Activated CD8-positive, alpha-beta T cell treated with anti-CD3 and anti-CD28 coated beads for 36 hours (primary cell): ENCODE data around the gene PTPA. TPM values are rescaled to one million over a fixed set of nuclear protein-coding genes. Genes with fewer than 3 reads are reported as not detected.

Source experiments
- ATAC-seq: fragments of 200-7000 bp; cut with Tn5 transposase; one replicate; pipeline ENCODE4 v1.10.0; 2021; ENCODE audit warnings: mild to moderate bottlenecking, moderate library complexity
- CTCF ChIA-PET: fragments of 350-600 bp; sonication (Branson Sonifier 250); formaldehyde crosslinking; loops from one replicate; lab custom pipeline; 2021; ENCODE audit warnings: antibody characterized with exemption; lab: Charles Lee
- POLR2A ChIA-PET: fragments of 350-600 bp; sonication (Branson Sonifier 250); formaldehyde crosslinking; loops from one replicate; lab custom pipeline; 2021; ENCODE audit warnings: antibody characterized with exemption; lab: Charles Lee
- DNase-seq: peaks from one replicate; pipeline ENCODE4 v3.0.0-alpha.2; 2020
- H3K27ac Mint-ChIP-seq: one replicate; pipeline ENCODE4 v1.8.0; 2021; ENCODE audit warnings: mild to moderate bottlenecking, mixed read lengths
- H3K27me3 Mint-ChIP-seq: one replicate; pipeline ENCODE4 v1.8.0; 2021; ENCODE audit warnings: mixed read lengths
- H3K36me3 Mint-ChIP-seq: one replicate; pipeline ENCODE4 v1.8.0; 2021; ENCODE audit warnings: low read depth, mixed read lengths
- H3K4me1 Mint-ChIP-seq: one replicate; pipeline ENCODE4 v1.8.0; 2021; ENCODE audit warnings: low read depth, mixed read lengths
- H3K4me3 Mint-ChIP-seq: one replicate; pipeline ENCODE4 v1.8.0; 2021; ENCODE audit warnings: mild to moderate bottlenecking, moderate library complexity, mixed read lengths
- H3K9me3 Mint-ChIP-seq: one replicate; pipeline ENCODE4 v1.8.0; 2021; ENCODE audit warnings: mixed read lengths
- CTCF ChIP-seq: fragments of 200-600 bp; IDR thresholded peaks from one replicate; pipeline ENCODE4 v1.8.0; 2022; ENCODE audit warnings: antibody characterized with exemption, mild to moderate bottlenecking
- intact Hi-C: fragments of 100-400 bp; cut with micrococcal nuclease; formaldehyde crosslinking; loops from one replicate; pipeline ENCODE4 v1.10.0; 2022
- total RNA-seq, 2 experiments: library from RNA; stranded (reverse); gene quantifications; one replicate each; pipeline ENCODE4 v1.2.3, GENCODE V29; 2021

Gene PTPA
- total RNA-seq, 2 experiments from 2014 or later: 95.3 to 98.5 TPM

GRCh38 chr9:129068990-129069861 lies 42.0 kb upstream of the PTPA start:
- peaks cover 43% of the 10 kb centered on the region for H3K4me1 Mint-ChIP-seq
- no peaks in the 10 kb centered on the region for H3K27me3 Mint-ChIP-seq
- peak; percentile 92 for ATAC-seq
- H3K9me3 Mint-ChIP-seq: no peaks in the 10 kb centered on the region
- CTCF ChIA-PET: interaction anchor here (1.3 to 1.8 kb wide), 2 partner anchors 12 to 41 kb away, joined by 3 to 5 read pairs; partner anchors contain the start of genes DOLPP1 and SH3GLB2
- peak; percentile 87 for DNase-seq
- H3K27ac Mint-ChIP-seq: peak overlapping the region; percentile 85
- H3K36me3 Mint-ChIP-seq: peaks cover 18% of the 10 kb centered on the region
- TF ChIP-seq CTCF: no peak
- peak overlapping the region; percentile 62 for H3K4me3 Mint-ChIP-seq
- POLR2A ChIA-PET: interaction anchor here (0.8 to 1.5 kb wide), 7 partner anchors 10 to 45 kb away, joined by 3 to 5 read pairs (median 3); partner anchors contain the start of genes DOLPP1 and SH3GLB2
- intact Hi-C loops: no loop called here

- Mint-ChIP-seq H3K4me3 (peak overlapping the region; percentile 62), H3K27ac (peak overlapping the region; percentile 85), H3K27me3 (no peaks in the 10 kb centered on the region), H3K9me3 (no peaks in the 10 kb centered on the region), H3K4me1 (peaks cover 45% of the 10 kb centered on the region), H3K36me3 (peaks cover 16% of the 10 kb centered on the region)
- no peak for TF ChIP-seq CTCF
- DNase-seq (no peak), ATAC-seq (no peak)
- ChIA-PET POLR2A (interaction anchor here (1.4 to 1.5 kb wide), 3 partner anchors 10 to 42 kb away, joined by 3 to 5 read pairs (median 4); partner anchors contain the start of genes DOLPP1 and SH3GLB2), CTCF (interaction anchor here (1.8 kb wide), 1 partner anchor 11 kb away, joined by 5 read pairs; the partner anchor contains the start of gene DOLPP1)
- intact Hi-C loops: no loop called here
These were observed 41.2 kb upstream of the PTPA start for GRCh38 chr9:129069862-129070641.

DNA sequence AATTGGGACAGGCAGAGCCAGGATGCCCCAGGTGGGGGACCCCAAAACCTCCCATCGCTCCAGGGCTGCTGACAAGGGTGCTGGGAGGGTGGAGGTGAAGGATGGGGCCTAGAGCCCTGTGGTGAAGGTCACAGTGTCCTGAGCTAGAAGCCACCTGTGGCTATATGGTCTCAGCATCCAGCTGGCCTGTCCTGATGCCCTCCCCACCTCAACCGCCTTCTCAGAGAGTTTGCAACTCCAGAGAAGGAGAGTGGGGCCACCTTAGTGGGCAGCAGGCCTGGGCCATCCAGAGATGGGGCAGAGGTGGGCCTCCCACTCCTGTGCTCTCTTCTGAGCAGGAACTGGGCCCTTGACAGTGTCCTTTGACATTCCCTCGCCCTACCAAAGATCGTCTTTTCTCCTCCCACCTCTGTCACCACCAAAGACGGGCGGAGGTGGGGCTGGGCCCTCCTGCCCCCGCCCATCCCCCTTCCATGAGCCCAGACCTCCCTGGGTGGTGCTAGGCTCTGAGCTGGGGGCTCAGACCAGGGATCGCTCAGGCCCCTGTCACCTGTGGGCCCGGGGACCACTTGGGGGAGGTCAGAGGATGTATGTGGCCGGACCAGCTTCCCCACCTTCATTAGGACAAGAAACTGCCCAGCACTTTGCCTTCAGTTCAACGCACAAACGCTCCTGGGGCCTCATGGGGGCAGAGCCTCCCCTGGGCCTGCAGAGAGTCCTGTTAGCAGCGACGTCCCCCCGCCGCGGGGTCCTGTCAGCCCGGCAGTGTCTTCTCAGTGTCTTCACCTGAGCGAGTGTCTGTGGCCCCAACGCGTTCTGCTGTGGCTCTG lies 40.3 kb upstream of the PTPA start:
- no peaks in the 10 kb centered on the region for H3K27me3 Mint-ChIP-seq
- H3K36me3 Mint-ChIP-seq: peaks cover 11% of the 10 kb centered on the region
- no peak overlapping the region for H3K27ac Mint-ChIP-seq
- DNase-seq: no peak
- no peak for TF ChIP-seq CTCF
- POLR2A ChIA-PET: interaction anchor here (1.5 kb wide), 1 partner anchor 9 kb away, joined by 5 read pairs; the partner anchor contains the start of gene DOLPP1
- H3K4me1 Mint-ChIP-seq: peaks cover 45% of the 10 kb centered on the region
- H3K9me3 Mint-ChIP-seq: no peaks in the 10 kb centered on the region
- CTCF ChIA-PET: no interaction called here
- ATAC-seq: no peak
- intact Hi-C loops: no loop called here
- no peak overlapping the region for H3K4me3 Mint-ChIP-seq

DNA sequence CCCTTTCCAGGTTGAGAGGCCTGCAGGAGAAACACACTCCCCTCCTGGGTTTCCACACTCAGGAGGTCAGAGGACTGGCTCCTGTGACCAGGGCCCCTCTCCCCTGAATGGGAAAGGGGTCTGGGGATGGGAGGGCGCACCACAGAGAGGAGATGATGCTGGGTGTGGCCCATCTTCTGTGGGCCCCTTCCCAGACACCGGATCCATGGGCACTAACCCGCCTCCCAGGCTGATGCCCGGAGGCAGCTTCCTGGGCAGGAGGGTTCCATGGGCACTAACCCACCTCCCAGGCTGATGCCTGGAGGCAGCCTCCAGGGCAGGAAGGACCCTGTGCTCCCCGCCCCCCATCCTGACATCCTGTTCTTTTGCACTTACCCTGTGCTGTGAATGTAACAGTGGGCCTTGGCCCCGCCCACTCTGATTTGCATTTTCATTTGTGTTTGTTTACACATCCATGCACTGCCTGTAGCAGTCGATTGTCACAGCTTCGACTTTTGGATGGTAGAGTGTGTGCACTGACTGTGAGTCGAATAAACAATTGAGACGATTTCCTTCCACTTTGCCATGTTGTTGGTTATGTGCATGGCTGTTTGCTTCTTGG lies 39.6 kb upstream of the PTPA start:
- ATAC-seq (no peak), DNase-seq (peak; percentile 66)
- no peak for TF ChIP-seq CTCF
- no peak overlapping the region for H3K4me3 Mint-ChIP-seq
- ChIA-PET CTCF (no interaction called here), POLR2A (no interaction called here)
- peaks cover 45% of the 10 kb centered on the region for H3K4me1 Mint-ChIP-seq
- H3K9me3 Mint-ChIP-seq: no peaks in the 10 kb centered on the region
- intact Hi-C loops: no loop called here
- H3K27ac Mint-ChIP-seq: peak overlapping the region; percentile 61
- H3K36me3 Mint-ChIP-seq: peaks cover 10% of the 10 kb centered on the region
- no peaks in the 10 kb centered on the region for H3K27me3 Mint-ChIP-seq
